Endothelial cell of umbilical vein (primary cell): ENCODE data around the gene ABLIM1. TPM values are rescaled to one million over a fixed set of nuclear protein-coding genes. Genes with fewer than 3 reads are reported as not detected.

Source experiments
- BruUV-seq: library from RNA; stranded (reverse); fragments of 400-500 nt; replicated peaks from 2 replicates; lab custom pipeline; 2021; lab: Mats Ljungman, UMichigan
- CTCF ChIA-PET: fragments of 300-600, 350-600 bp; sonication (Branson Sonifier 250); formaldehyde crosslinking; loops from one replicate; lab custom pipeline; 2021; ENCODE audit warnings: antibody characterized with exemption, inconsistent platforms; lab: Charles Lee
- POLR2A ChIA-PET: fragments of 300-600, 350-600 bp; sonication (Branson Sonifier 250); formaldehyde crosslinking; loops from one replicate; lab custom pipeline; 2021; ENCODE audit warnings: antibody characterized with exemption, inconsistent platforms; lab: Charles Lee
- DNase-seq: peaks from one replicate; pipeline ENCODE4 v3.0.0-alpha.2; 2011; ENCODE audit warnings: low read depth, low spot score
- FAIRE-seq: peaks from 2 replicates; lab custom pipeline; 2011; peaks lifted over from hg19 to GRCh38; lab: Jason Lieb, UNC
- H2AFZ ChIP-seq: 2 replicates; pipeline ENCODE4 v1.6.0; 2012; ENCODE audit warnings: low read depth, low read length, control low read depth, inconsistent platforms
- H3K27ac ChIP-seq: 2 replicates; pipeline ENCODE4 v1.5.1; 2011; ENCODE audit warnings: low read depth, mild to moderate bottlenecking, control low read depth, low read length, moderate library complexity; ENCODE audit not compliant: insufficient read depth
- H3K27me3 ChIP-seq, 2 experiments: 2 replicates each; pipeline versions ENCODE4 v1.6.0 to v1.6.1; 2011; ENCODE audit warnings: low read length in 2 of 2, mixed read lengths in 1 of 2; ENCODE audit not compliant: control insufficient read depth in 2 of 2, insufficient read depth in 2 of 2
- H3K36me3 ChIP-seq, 2 experiments: 2 replicates in 1 of 2; 3 replicates in 1 of 2; pipeline ENCODE4 v1.5.1; 2011; ENCODE audit warnings: low read length in 2 of 2, mild to moderate bottlenecking in 1 of 2, moderate library complexity in 1 of 2; ENCODE audit not compliant: control insufficient read depth in 2 of 2, insufficient read depth in 2 of 2; ENCODE audit errors: extremely low read depth in 1 of 2
- H3K4me1 ChIP-seq: 3 replicates; pipeline ENCODE4 v1.5.1; 2011; ENCODE audit warnings: mild to moderate bottlenecking, low read length; ENCODE audit not compliant: control insufficient read depth, insufficient read depth; ENCODE audit errors: extremely low read depth
- H3K4me2 ChIP-seq: 2 replicates; pipeline ENCODE4 v1.6.1; 2011; ENCODE audit warnings: low read length, control low read depth, mixed read lengths; ENCODE audit not compliant: insufficient read depth
- H3K4me3 ChIP-seq, 3 experiments: fragments of 200-600 bp in 1 of 3; sonication (generic), shearing (Covaris generic) in 1 of 3; replicated peaks in 1 of 3; 2 replicates each; pipeline ENCODE4 v1.5.1; 2011 to 2016; ENCODE audit warnings: control low read depth in 3 of 3, low read length in 3 of 3, mild to moderate bottlenecking in 2 of 3, inconsistent platforms in 1 of 3, low read depth in 1 of 3, moderate library complexity in 1 of 3; ENCODE audit not compliant: insufficient read depth in 1 of 3
- H3K79me2 ChIP-seq: 2 replicates; pipeline ENCODE4 v1.6.0; 2012; ENCODE audit warnings: low read length, inconsistent platforms; ENCODE audit not compliant: control insufficient read depth, insufficient read depth
- H3K9ac ChIP-seq: replicated peaks from 2 replicates; pipeline ENCODE3; 2011; ENCODE audit warnings: low read length, control low read depth; ENCODE audit not compliant: insufficient read depth; ENCODE audit errors: extremely low read depth
- H3K9me1 ChIP-seq: replicated peaks from 3 replicates; pipeline ENCODE4 v1.6.0; 2011; ENCODE audit warnings: mild to moderate bottlenecking, low read length; ENCODE audit not compliant: control insufficient read depth, insufficient read depth; ENCODE audit errors: extremely low read depth
- H3K9me3 ChIP-seq: replicated peaks from 2 replicates; pipeline ENCODE4 v1.5.1; 2012; ENCODE audit warnings: low read length, inconsistent platforms; ENCODE audit not compliant: control insufficient read depth, insufficient read depth
- H4K20me1 ChIP-seq: replicated peaks from 2 replicates; pipeline ENCODE3; 2011; ENCODE audit warnings: mild to moderate bottlenecking, low read length; ENCODE audit not compliant: control insufficient read depth, insufficient read depth; ENCODE audit errors: extremely low read depth
- EZH2 ChIP-seq: IDR thresholded peaks from 2 replicates; pipeline ENCODE4 v1.6.1; 2012; ENCODE audit warnings: borderline replicate concordance, low read depth, mild to moderate bottlenecking, moderate library complexity, low read length, inconsistent platforms; ENCODE audit not compliant: severe bottlenecking
- FOS ChIP-seq: IDR thresholded peaks from 2 replicates; pipeline ENCODE4 v1.6.1; 2011; ENCODE audit warnings: mild to moderate bottlenecking, low read length, moderate library complexity, borderline replicate concordance; ENCODE audit not compliant: insufficient read depth
- GATA2 ChIP-seq: IDR thresholded peaks from 2 replicates; pipeline ENCODE4 v1.7.0; 2011; ENCODE audit warnings: low read depth, mild to moderate bottlenecking, moderate library complexity, mixed read lengths, low read length; ENCODE audit not compliant: insufficient read length, insufficient read depth
- JUN ChIP-seq: IDR thresholded peaks from 2 replicates; pipeline ENCODE4 v1.6.1; 2011; ENCODE audit warnings: borderline replicate concordance, low read depth; ENCODE audit not compliant: insufficient read length, insufficient read depth
- MYC ChIP-seq: IDR thresholded peaks from one replicate; pipeline ENCODE4 v1.6.1; 2011; ENCODE audit warnings: mild to moderate bottlenecking, low read depth, low read length
- POLR2A ChIP-seq: IDR thresholded peaks from 2 replicates; pipeline ENCODE4 v1.6.1; 2012; ENCODE audit warnings: low read depth, mild to moderate bottlenecking, control low read depth, low read length
- POLR2AphosphoS5 ChIP-seq: IDR thresholded peaks from 2 replicates; pipeline ENCODE4 v1.6.1; 2012; ENCODE audit warnings: low read depth, mild to moderate bottlenecking, control low read depth, low read length, moderate library complexity; ENCODE audit not compliant: insufficient read depth
- dilution Hi-C: fragments of 300-500 bp; cut with MboI; formaldehyde crosslinking; loops from one replicate; pipeline ENCODE4 v1.15.0; 2019; ENCODE audit warnings: low sequenced_read_pairs; ENCODE audit not compliant: extremely low pct_ligation_motif_present
- intact Hi-C: fragments of 100-400 bp; cut with micrococcal nuclease; formaldehyde crosslinking; loops from one replicate; pipeline ENCODE4 v1.10.0; 2022
- polyA plus RNA-seq, 4 experiments: library from polyadenylated mRNA; depleted of rRNA in 3 of 4; stranded (reverse) in 3 of 4; unstranded in 1 of 4; fragments of >200 nt; gene quantifications; 2 replicates each; pipeline versions ENCODE4 v1.2.1 to v1.2.3, GENCODE V29; 2011 to 2012; ENCODE audit warnings: missing spikeins in 1 of 4
- total RNA-seq: library from RNA; stranded (reverse); gene quantifications from 2 replicates; pipeline ENCODE4 v1.2.3, GENCODE V29; 2021
- TF ChIP-seq, protein P1 (sequence below), 2 donors: IDR thresholded peaks; 1 replicate in 1 of 2; 2 replicates in 1 of 2; pipeline ENCODE4 v1.5.1; 2011; ENCODE audit warnings: low read length in 2 of 2, mild to moderate bottlenecking in 2 of 2, moderate library complexity in 2 of 2, control low read depth in 1 of 2, inconsistent platforms in 1 of 2, low read depth in 1 of 2; ENCODE audit not compliant: insufficient read depth in 1 of 2; ENCODE audit errors: extremely low read depth in 1 of 2
- TF ChIP-seq, protein P2 (sequence below): IDR thresholded peaks from 2 replicates; pipeline ENCODE4 v1.6.1; 2011; ENCODE audit not compliant: insufficient read depth, insufficient read length

The ABLIM1 gene
- total and polyA plus RNA-seq, 2 donors (not counting 3 experiments of a cell fraction or from before 2014, with no cell fraction given): 128 to 235 TPM

DNA sequence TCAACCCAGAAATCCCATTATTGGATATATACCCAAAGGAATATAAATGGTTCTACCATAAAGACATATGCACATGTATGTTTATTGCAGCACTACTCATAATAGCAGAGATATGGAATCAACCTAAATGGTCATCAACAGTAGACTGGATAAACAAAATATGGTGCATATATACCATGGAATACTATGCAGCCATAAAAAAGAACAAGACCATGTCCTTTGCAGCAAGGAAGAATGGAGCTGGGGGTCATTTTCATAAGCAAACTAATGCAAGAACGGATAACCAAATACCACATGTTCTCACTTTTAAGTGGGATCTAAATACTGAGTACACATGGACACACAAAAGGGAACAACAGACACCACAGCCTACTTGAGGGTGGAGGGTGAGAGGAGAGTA lies 251.6 kb downstream of the ABLIM1 start:
- no peaks in the 10 kb centered on the region for H4K20me1 ChIP-seq
- H3K36me3 ChIP-seq: no peaks in the 10 kb centered on the region
- CTCF ChIA-PET: no interaction called here
- H3K4me2 ChIP-seq: no peak overlapping the region
- H3K27ac ChIP-seq: no peak overlapping the region
- POLR2A ChIA-PET: no interaction called here
- no peak for DNase-seq
- TF ChIP-seq JUN (no peak), MYC (no peak), EZH2 (no peak), POLR2A (no peak), FOS (no peak)
- TF ChIP-seq, protein P1, sequence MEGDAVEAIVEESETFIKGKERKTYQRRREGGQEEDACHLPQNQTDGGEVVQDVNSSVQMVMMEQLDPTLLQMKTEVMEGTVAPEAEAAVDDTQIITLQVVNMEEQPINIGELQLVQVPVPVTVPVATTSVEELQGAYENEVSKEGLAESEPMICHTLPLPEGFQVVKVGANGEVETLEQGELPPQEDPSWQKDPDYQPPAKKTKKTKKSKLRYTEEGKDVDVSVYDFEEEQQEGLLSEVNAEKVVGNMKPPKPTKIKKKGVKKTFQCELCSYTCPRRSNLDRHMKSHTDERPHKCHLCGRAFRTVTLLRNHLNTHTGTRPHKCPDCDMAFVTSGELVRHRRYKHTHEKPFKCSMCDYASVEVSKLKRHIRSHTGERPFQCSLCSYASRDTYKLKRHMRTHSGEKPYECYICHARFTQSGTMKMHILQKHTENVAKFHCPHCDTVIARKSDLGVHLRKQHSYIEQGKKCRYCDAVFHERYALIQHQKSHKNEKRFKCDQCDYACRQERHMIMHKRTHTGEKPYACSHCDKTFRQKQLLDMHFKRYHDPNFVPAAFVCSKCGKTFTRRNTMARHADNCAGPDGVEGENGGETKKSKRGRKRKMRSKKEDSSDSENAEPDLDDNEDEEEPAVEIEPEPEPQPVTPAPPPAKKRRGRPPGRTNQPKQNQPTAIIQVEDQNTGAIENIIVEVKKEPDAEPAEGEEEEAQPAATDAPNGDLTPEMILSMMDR (IDR thresholded peaks at IDR 0.05; ENCODE audit: extremely low read depth in 1 of 2, insufficient read depth in 1 of 2, low read depth in 1 of 2, low read length in 2 of 2): no peak
- H3K9ac ChIP-seq: no peak overlapping the region
- H3K79me2 ChIP-seq: no peaks in the 10 kb centered on the region
- dilution Hi-C loops (no loop called here), intact Hi-C loops (no loop called here)
- peaks cover 40 to 41% of the 10 kb centered on the region in 2 experiments for H3K27me3 ChIP-seq
- H3K4me3 ChIP-seq: no peak overlapping the region
- H3K9me1 ChIP-seq: no peaks in the 10 kb centered on the region
- no peaks in the 10 kb centered on the region for H3K9me3 ChIP-seq
- BruUV-seq: no TSS peak
- FAIRE-seq: no peak
- H2AFZ ChIP-seq: no peak overlapping the region
- H3K4me1 ChIP-seq: peaks cover 5% of the 10 kb centered on the region

DNA sequence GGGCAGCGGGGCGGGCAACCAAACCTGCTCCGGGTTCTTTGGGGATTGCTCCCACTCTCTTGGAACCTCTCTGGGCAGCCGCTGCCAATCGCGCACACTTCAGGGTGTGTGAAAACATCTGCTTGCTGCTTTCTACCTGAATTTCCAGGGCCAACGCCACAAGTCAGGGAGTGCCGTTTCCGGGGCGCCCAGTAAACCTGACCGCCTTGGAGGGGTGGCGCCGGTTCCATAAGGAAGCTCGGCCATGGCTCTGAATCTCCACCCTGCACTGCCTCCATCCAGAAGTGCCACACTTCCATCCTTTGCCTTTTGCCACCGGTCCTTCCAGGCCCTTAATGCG lies 253.1 kb downstream of the ABLIM1 start:
- no peaks in the 10 kb centered on the region for H3K79me2 ChIP-seq
- no peak overlapping the region for H2AFZ ChIP-seq
- no peaks in the 10 kb centered on the region for H3K9me3 ChIP-seq
- intact Hi-C loops: no loop called here
- H3K27ac ChIP-seq: no peak overlapping the region
- POLR2A ChIA-PET: no interaction called here
- H3K4me2 ChIP-seq: no peak overlapping the region
- no TSS peak for BruUV-seq
- no peak overlapping the region for H3K9ac ChIP-seq
- H4K20me1 ChIP-seq: no peaks in the 10 kb centered on the region
- no peaks in the 10 kb centered on the region for H3K36me3 ChIP-seq
- no peaks in the 10 kb centered on the region for H3K9me1 ChIP-seq
- no peak for FAIRE-seq
- CTCF ChIA-PET: interaction anchor here (1.3 kb wide), 1 partner anchor 22 kb away, joined by 3 read pairs; no protein-coding TSS in a partner anchor
- no peak overlapping the region for H3K4me3 ChIP-seq
- dilution Hi-C loops: no loop called here
- no peak for TF ChIP-seq EZH2
- TF ChIP-seq, protein P1 (IDR thresholded peaks at IDR 0.05; ENCODE audit: extremely low read depth in 1 of 2, insufficient read depth in 1 of 2, low read depth in 1 of 2, low read length in 2 of 2): no peak
- TF ChIP-seq POLR2AphosphoS5: no peak
- TF ChIP-seq MYC: no peak
- no peak for TF ChIP-seq GATA2
- TF ChIP-seq FOS: no peak
- TF ChIP-seq, protein P2, sequence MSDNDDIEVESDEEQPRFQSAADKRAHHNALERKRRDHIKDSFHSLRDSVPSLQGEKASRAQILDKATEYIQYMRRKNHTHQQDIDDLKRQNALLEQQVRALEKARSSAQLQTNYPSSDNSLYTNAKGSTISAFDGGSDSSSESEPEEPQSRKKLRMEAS: no peak
- TF ChIP-seq JUN: no peak
- no peak for TF ChIP-seq POLR2A
- peaks cover 5% of the 10 kb centered on the region for H3K4me1 ChIP-seq
- H3K27me3 ChIP-seq: peaks cover 54 to 56% of the 10 kb centered on the region in 2 experiments
- DNase-seq: no peak
